ENCODE results near the gene LRMDA.

LRMDA gene

DNA sequence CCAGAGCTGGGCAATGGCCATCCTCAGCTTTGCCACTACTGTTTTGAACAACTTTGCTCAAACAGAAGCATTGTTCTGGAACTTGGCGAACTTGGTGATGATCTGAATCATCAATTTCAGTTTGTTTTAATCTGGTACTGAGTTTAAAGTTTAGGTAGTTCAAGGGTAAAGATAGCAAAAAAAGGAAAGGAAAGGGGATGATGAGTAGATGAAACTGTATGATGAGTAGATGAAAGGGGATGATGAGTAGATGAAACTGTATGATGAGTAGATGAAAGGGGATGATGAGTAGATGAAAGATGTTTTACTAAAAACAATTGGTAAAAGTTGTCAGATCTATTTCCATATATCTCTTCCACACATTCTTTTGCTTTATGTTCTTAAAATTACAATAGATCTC, 737.0 kb downstream of the LRMDA start:
- no peak overlapping the region for H3K4me3 ChIP-seq (ENCODE audit: low read depth, low read length)
- TF ChIP-seq, protein P1, sequence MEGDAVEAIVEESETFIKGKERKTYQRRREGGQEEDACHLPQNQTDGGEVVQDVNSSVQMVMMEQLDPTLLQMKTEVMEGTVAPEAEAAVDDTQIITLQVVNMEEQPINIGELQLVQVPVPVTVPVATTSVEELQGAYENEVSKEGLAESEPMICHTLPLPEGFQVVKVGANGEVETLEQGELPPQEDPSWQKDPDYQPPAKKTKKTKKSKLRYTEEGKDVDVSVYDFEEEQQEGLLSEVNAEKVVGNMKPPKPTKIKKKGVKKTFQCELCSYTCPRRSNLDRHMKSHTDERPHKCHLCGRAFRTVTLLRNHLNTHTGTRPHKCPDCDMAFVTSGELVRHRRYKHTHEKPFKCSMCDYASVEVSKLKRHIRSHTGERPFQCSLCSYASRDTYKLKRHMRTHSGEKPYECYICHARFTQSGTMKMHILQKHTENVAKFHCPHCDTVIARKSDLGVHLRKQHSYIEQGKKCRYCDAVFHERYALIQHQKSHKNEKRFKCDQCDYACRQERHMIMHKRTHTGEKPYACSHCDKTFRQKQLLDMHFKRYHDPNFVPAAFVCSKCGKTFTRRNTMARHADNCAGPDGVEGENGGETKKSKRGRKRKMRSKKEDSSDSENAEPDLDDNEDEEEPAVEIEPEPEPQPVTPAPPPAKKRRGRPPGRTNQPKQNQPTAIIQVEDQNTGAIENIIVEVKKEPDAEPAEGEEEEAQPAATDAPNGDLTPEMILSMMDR (IDR thresholded peaks at IDR 0.05; ENCODE audit: control insufficient read depth, extremely low read depth, insufficient read depth): no peak
- DNase-seq (ENCODE audit: low read depth): no peak

DNA sequence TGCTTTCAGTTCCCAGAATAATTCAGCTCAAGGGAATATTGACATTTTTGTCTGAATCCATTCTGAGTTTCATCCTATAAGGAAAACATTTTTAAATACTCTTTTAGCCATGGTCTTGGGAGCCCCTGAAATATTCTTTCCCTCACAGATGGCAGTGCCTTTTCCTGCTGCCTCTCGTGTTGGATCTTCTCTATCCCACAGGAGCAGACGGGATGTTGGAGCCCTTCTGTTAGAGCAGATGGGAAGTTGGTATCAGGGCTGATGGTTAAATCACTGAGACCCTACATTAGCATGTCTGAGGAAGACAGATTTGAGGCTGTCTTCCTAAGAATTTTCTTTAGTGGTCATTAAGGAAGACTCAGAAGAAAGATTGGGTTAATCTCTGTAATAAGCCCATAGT, 737.8 kb downstream of the LRMDA start:
- no peak overlapping the region for H3K4me3 ChIP-seq (ENCODE audit: low read depth, low read length)
- DNase-seq (ENCODE audit: low read depth): no peak
- TF ChIP-seq, protein P1 (IDR thresholded peaks at IDR 0.05; ENCODE audit: control insufficient read depth, extremely low read depth, insufficient read depth): no peak

DNA sequence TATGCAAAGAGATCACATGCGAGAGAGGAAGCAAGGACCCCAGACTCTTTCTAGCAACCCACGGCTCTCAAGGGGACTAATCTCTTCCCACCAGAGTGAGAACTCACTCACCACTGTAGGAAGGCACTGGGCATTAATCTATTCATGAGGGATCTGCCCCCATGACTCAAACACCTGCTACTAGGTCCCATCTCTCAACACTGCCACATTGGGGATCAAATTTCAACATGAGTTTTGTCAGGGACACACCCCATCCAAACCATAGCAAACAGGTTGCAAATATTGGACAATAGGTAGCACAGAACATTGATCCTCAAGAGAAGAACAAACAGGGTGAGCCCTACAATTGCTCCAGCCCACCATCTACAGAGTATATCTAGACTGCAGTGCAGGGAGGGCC, 740.6 kb downstream of the LRMDA start:
- H3K4me3 ChIP-seq (ENCODE audit: low read depth, low read length): no peak overlapping the region
- DNase-seq (ENCODE audit: low read depth): no peak
- TF ChIP-seq, protein P1 (IDR thresholded peaks at IDR 0.05; ENCODE audit: control insufficient read depth, extremely low read depth, insufficient read depth): no peak

DNA sequence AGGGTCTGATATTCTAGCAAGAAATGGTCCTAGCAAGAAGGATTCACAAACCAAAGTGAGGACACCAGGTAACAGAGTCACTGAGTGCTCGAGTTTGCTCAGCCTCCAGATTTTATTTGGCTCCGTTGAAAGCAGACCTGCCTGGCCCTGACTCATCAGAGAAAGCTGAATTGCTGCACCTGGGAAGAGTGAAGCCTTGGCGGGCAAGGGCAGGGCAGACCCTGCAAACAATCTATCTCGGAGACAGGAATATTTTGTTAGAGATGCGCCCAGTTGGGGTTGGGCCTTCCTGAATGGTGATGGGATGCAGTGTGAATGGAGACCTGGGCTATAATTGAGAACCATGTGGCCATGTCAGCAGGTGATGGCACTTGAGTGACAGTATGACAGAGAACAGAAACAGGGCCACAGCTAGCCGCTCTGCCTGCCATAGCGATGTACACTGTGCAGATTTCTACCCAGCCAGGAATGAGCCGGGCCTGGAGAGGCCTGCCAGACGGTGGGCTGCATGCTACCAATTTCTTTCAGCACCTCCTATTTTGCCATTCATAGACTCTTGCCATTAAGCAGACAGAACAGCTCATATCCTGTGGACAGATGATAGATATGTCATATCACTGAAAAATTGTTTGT, 744.2 kb downstream of the LRMDA start:
- TF ChIP-seq, protein P1 (IDR thresholded peaks at IDR 0.05; ENCODE audit: control insufficient read depth, extremely low read depth, insufficient read depth): no peak
- no peak for DNase-seq (ENCODE audit: low read depth)
- H3K4me3 ChIP-seq (ENCODE audit: low read depth, low read length): no peak overlapping the region

DNA sequence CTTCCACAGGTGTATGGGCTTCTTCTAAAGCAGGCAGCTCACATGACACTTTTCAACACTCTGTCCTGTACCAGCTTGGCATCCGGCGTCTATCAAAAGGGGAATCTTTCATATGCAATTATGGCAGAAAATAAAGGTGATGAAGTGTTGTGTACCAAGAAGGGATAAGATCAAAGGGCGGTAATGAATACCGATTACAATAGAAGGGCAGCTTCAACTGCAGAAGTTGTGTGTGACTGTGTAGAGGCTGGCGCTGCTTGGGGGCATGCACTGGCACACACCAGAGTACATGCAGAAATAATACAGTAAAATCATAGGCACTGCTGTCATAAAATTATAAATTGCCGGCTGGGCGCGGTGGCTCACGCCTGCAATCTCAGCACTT, 744.7 kb downstream of the LRMDA start:
- TF ChIP-seq, protein P1 (IDR thresholded peaks at IDR 0.05; ENCODE audit: control insufficient read depth, extremely low read depth, insufficient read depth): no peak
- no peak for DNase-seq (ENCODE audit: low read depth)

DNA sequence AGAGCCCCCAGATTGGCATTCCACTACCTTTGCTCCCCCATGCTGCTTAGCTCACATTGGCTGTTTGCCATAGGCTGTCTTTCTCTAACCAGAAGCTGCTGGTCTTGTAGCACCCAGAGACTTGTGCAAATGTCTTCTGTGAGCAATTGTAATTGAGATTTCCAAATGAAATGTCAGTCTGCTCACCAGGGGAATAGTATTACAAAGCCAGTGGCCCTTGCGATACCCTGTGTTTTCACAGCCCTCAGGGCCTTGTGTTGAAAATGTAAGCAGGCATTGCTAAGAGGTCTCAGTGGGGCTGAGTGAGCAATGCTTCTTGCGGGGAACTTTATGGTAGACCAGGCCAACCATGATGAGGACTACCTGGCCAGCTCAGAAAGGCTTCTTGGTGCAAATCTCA, 746.5 kb downstream of the LRMDA start:
- no peak overlapping the region for H3K4me3 ChIP-seq (ENCODE audit: low read depth, low read length)
- TF ChIP-seq, protein P1 (IDR thresholded peaks at IDR 0.05; ENCODE audit: control insufficient read depth, extremely low read depth, insufficient read depth): no peak
- DNase-seq (ENCODE audit: low read depth): no peak

More for the DNA sequence above, 744.7 kb downstream of the LRMDA start:
- no peak overlapping the region for H3K4me3 ChIP-seq (ENCODE audit: low read depth, low read length)

All from LNCaP clone FGC (cell line).